CD14-positive monocyte (primary cell): ENCODE measurements around the gene PTGER1. TPM values are rescaled to one million over a fixed set of nuclear protein-coding genes. Genes with fewer than 3 reads are reported as not detected.

Experiments used
- DNase-seq, 3 donors: peaks; one replicate each; pipeline ENCODE4 v3.0.0-alpha.2; 2011 to 2022
- H2AFZ ChIP-seq: 2 replicates; pipeline ENCODE4 v1.6.0; 2012; ENCODE audit warnings: mild to moderate bottlenecking, low read depth, low read length, inconsistent platforms; ENCODE audit not compliant: insufficient read depth, poor library complexity, severe bottlenecking
- H3K27ac ChIP-seq, 2 donors: 1 replicate in 1 of 2; 2 replicates in 1 of 2; pipeline ENCODE4 v1.5.1; 2012 to 2013; ENCODE audit warnings: low read length in 2 of 2, control low read depth in 1 of 2, inconsistent platforms in 1 of 2, low read depth in 1 of 2, mild to moderate bottlenecking in 1 of 2
- H3K27me3 ChIP-seq, 2 donors: one replicate each; pipeline versions ENCODE4 v1.6.0 to v1.6.1; 2011 to 2013; ENCODE audit warnings: low read length in 2 of 2; ENCODE audit not compliant: control insufficient read depth in 2 of 2, insufficient read depth in 2 of 2
- H3K36me3 ChIP-seq, 2 donors: replicated peaks in 1 of 2; 1 replicate in 1 of 2; 2 replicates in 1 of 2; pipeline versions ENCODE4 v1.5.1 to v1.6.1; 2012 to 2013; ENCODE audit warnings: low read length in 2 of 2, control low read depth in 1 of 2, inconsistent platforms in 1 of 2, mild to moderate bottlenecking in 1 of 2; ENCODE audit not compliant: insufficient read depth in 2 of 2, control insufficient read depth in 1 of 2
- H3K4me1 ChIP-seq, 2 donors: 1 replicate in 1 of 2; 2 replicates in 1 of 2; pipeline versions ENCODE4 v1.5.1 to v1.6.1; 2012 to 2013; ENCODE audit warnings: low read length in 2 of 2, control low read depth in 1 of 2, inconsistent platforms in 1 of 2, mild to moderate bottlenecking in 1 of 2, moderate library complexity in 1 of 2; ENCODE audit not compliant: insufficient read depth in 2 of 2, control insufficient read depth in 1 of 2
- H3K4me2 ChIP-seq: replicated peaks from 2 replicates; pipeline ENCODE3; 2012; ENCODE audit warnings: low read length, moderate library complexity, mild to moderate bottlenecking; ENCODE audit not compliant: poor library complexity, severe bottlenecking; ENCODE audit errors: extremely low read depth
- H3K4me3 ChIP-seq, 3 experiments: fragments of 200-600 bp in 1 of 3; sonication (generic) in 1 of 3; replicated peaks in 1 of 3; 1 replicate in 2 of 3; 2 replicates in 1 of 3; pipeline ENCODE4 v1.5.1; 2011 to 2013; ENCODE audit warnings: low read length in 3 of 3, mild to moderate bottlenecking in 3 of 3, control low read depth in 2 of 3, low read depth in 2 of 3, inconsistent platforms in 1 of 3, moderate library complexity in 1 of 3
- H3K79me2 ChIP-seq: 2 replicates; pipeline ENCODE4 v1.6.0; 2012; ENCODE audit warnings: mild to moderate bottlenecking, control low read depth, inconsistent platforms, low read length, moderate library complexity; ENCODE audit not compliant: insufficient read depth
- H3K9ac ChIP-seq: 2 replicates; pipeline ENCODE4 v1.6.0; 2017; ENCODE audit warnings: low read length, mild to moderate bottlenecking; ENCODE audit not compliant: insufficient read depth, poor library complexity, severe bottlenecking
- H3K9me3 ChIP-seq, 2 donors: replicated peaks in 1 of 2; 1 replicate in 1 of 2; 2 replicates in 1 of 2; pipeline versions ENCODE4 v1.5.1 to v1.6.1; 2012 to 2013; ENCODE audit warnings: low read length in 2 of 2, control low read depth in 1 of 2; ENCODE audit not compliant: control insufficient read depth in 1 of 2, insufficient read depth in 1 of 2
- H4K20me1 ChIP-seq: 2 replicates; pipeline ENCODE4 v1.6.0; 2012; ENCODE audit warnings: mild to moderate bottlenecking, low read length, control low read depth, moderate library complexity; ENCODE audit not compliant: insufficient read depth
- H3K27ac Mint-ChIP-seq, 7 donors: one replicate each; pipeline ENCODE4 v1.8.0; 2020; ENCODE audit warnings: mild to moderate bottlenecking in 7 of 7, mixed read lengths in 7 of 7, moderate library complexity in 6 of 7, inconsistent platforms in 2 of 7
- H3K27me3 Mint-ChIP-seq, 3 donors: one replicate each; pipeline ENCODE4 v1.8.0; 2021 to 2022; ENCODE audit warnings: low read depth in 3 of 3, mild to moderate bottlenecking in 3 of 3, mixed read lengths in 3 of 3, moderate library complexity in 3 of 3, inconsistent platforms in 1 of 3
- H3K36me3 Mint-ChIP-seq, 2 donors: one replicate each; pipeline ENCODE4 v1.8.0; 2020; ENCODE audit warnings: mixed read lengths in 2 of 2, inconsistent platforms in 1 of 2, mild to moderate bottlenecking in 1 of 2
- H3K4me1 Mint-ChIP-seq: one replicate; pipeline ENCODE4 v1.8.0; 2020; ENCODE audit warnings: mild to moderate bottlenecking, mixed read lengths
- H3K4me3 Mint-ChIP-seq, 2 donors: one replicate each; pipeline ENCODE4 v1.8.0; 2020; ENCODE audit warnings: mild to moderate bottlenecking in 2 of 2, mixed read lengths in 2 of 2, moderate library complexity in 1 of 2
- H3K9me3 Mint-ChIP-seq, 7 donors: one replicate each; pipeline ENCODE4 v1.8.0; 2020 to 2022; ENCODE audit warnings: mixed read lengths in 7 of 7, mild to moderate bottlenecking in 6 of 7, moderate library complexity in 6 of 7, inconsistent platforms in 2 of 7
- WGBS: methylation state at CpG from one replicate; pipeline ENCODE4 v1.1.5; 2013; ENCODE audit warnings: missing lambda C conversion rate; ENCODE audit not compliant: insufficient coverage; 5-methylcytosine and 5-hydroxymethylcytosine counted together
- intact Hi-C, 2 donors: fragments of 100-400 bp; cut with micrococcal nuclease; formaldehyde crosslinking; loops; one replicate each; pipeline versions ENCODE4 v1.15.0 to v1.15.1; 2023
- polyA plus RNA-seq, 3 donors: library from polyadenylated mRNA; depleted of rRNA in 1 of 3; unstranded in 2 of 3; stranded (reverse) in 1 of 3; fragments of 300-500 nt in 2 of 3; fragments of >200 nt in 1 of 3; fragmentation: Illumina TruSeq in 2 of 3; gene quantifications; 1 replicate in 2 of 3; 2 replicates in 1 of 3; pipeline ENCODE4 v1.2.3, GENCODE V29; 2012 to 2021
- TF ChIP-seq, protein P1 (sequence below): fragments of 200-600 bp; IDR thresholded peaks from one replicate; pipeline ENCODE4 v1.8.0; 2022; ENCODE audit warnings: antibody characterized with exemption, mild to moderate bottlenecking

The PTGER1 gene
- polyA plus RNA-seq, 3 donors: not detected

- H3K79me2 ChIP-seq: peaks cover 12% of the 10 kb centered on the region
- H3K4me1 ChIP-seq: peaks cover 49 to 63% of the 10 kb centered on the region in 2 donors
- peaks cover 23% of the 10 kb centered on the region in 2 donors for H3K36me3 Mint-ChIP-seq
- H3K9me3 Mint-ChIP-seq: no peaks in the 10 kb centered on the region
- H4K20me1 ChIP-seq: peaks cover 22% of the 10 kb centered on the region
- TF ChIP-seq, protein P1, sequence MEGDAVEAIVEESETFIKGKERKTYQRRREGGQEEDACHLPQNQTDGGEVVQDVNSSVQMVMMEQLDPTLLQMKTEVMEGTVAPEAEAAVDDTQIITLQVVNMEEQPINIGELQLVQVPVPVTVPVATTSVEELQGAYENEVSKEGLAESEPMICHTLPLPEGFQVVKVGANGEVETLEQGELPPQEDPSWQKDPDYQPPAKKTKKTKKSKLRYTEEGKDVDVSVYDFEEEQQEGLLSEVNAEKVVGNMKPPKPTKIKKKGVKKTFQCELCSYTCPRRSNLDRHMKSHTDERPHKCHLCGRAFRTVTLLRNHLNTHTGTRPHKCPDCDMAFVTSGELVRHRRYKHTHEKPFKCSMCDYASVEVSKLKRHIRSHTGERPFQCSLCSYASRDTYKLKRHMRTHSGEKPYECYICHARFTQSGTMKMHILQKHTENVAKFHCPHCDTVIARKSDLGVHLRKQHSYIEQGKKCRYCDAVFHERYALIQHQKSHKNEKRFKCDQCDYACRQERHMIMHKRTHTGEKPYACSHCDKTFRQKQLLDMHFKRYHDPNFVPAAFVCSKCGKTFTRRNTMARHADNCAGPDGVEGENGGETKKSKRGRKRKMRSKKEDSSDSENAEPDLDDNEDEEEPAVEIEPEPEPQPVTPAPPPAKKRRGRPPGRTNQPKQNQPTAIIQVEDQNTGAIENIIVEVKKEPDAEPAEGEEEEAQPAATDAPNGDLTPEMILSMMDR: no peak
- no peak overlapping the region for H2AFZ ChIP-seq
- H3K27me3 ChIP-seq: no peaks in the 10 kb centered on the region
- peak; percentile 77 to 92 (median 82) for DNase-seq
- H3K36me3 ChIP-seq: peaks cover 17 to 20% of the 10 kb centered on the region in 2 donors
- 17% methylated on average over 2 of the region's 22 CpGs for WGBS
- peak overlapping the region; percentile 38 for H3K9ac ChIP-seq
- no peaks in the 10 kb centered on the region for H3K9me3 ChIP-seq
- H3K4me3 ChIP-seq: peak overlapping the region in 1 of 3 experiments; percentile 56
- H3K4me1 Mint-ChIP-seq: peaks cover 59% of the 10 kb centered on the region
- peaks cover 0 to 6% (median under 1%) of the 10 kb centered on the region in 3 donors for H3K27me3 Mint-ChIP-seq
- H3K4me3 Mint-ChIP-seq: peak overlapping the region; percentile 58 to 77
- intact Hi-C loops: loop anchor here in 1 of 2 donors (1.0 kb wide), 1 partner anchor 8 kb away; the partner anchor contains the start of gene DNAJB1
- peak overlapping the region; percentile 96 to 99 (median 98) for H3K27ac Mint-ChIP-seq
- peak overlapping the region; percentile 68 to 93 for H3K27ac ChIP-seq
- peak overlapping the region; percentile 59 for H3K4me2 ChIP-seq
Observed at GRCh38 chr19:14510311-14511228, 35.4 kb upstream of the PTGER1 start.

DNA sequence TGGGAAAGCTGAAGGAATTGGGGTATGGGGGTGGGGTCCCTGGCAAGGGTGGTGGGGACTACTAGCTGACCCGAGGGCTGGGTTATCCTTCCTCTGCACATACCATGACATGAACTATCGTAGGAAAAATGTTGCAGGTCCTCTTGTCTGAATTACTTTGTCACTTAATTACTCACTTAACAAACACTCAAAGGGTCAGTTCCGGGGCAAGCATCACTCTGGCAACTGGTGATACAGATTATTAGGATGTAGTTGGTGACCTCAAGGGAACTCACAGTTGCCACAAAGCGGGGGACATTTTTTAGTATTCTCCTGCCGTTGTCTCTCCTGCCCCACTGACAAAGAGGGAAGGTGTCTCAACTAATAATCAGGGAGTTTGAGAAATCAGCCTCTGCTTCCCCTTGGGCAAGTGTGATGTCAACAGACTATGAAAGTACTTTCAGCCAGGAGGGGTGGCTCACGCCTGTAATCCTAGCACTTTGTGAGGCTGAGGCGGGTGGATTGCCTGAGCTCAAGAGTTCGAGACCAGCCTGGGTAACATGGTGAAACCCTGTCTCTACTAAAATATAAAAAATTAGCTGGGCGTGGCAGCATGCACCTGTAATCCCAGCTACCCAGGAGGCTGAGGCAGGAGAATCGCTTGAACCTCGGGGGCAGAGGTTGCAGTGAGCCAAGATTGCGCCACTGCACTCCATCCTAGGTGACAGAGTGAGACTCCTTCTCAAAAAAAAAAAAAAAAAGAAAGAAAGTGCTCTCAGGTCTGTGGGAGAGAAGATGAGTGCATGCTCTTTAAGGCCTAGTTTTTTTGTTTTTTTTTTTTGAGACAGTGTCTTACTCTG lies 32.8 kb upstream of the PTGER1 start:
- no peak overlapping the region for H3K9ac ChIP-seq
- intact Hi-C loops: no loop called here

More for the DNA sequence above, 32.8 kb upstream of the PTGER1 start:
- TF ChIP-seq, protein P1: no peak
- Mint-ChIP-seq H3K4me1 (peaks cover 61% of the 10 kb centered on the region), H3K27me3 (peaks cover 5 to 8% (median 8%) of the 10 kb centered on the region in 3 donors), H3K36me3 (peaks cover 2 to 5% of the 10 kb centered on the region in 2 donors), H3K4me3 (no peak overlapping the region), H3K27ac (peak overlapping the region; percentile 84 to 99 (median 95)), H3K9me3 (no peaks in the 10 kb centered on the region)
- Histone ChIP-seq H3K9me3 (no peaks in the 10 kb centered on the region), H3K4me3 (no peak overlapping the region), H3K79me2 (no peaks in the 10 kb centered on the region), H3K27me3 (no peaks in the 10 kb centered on the region), H3K4me1 (peaks cover 51 to 65% of the 10 kb centered on the region in 2 donors), H3K36me3 (no peaks in the 10 kb centered on the region), H3K4me2 (no peak overlapping the region), H4K20me1 (no peaks in the 10 kb centered on the region), H2AFZ (no peak overlapping the region), H3K27ac (peak overlapping the region; percentile 66 to 67)
- 20% methylated on average over 1 of the region's 12 CpGs for WGBS
- DNase-seq: peak; percentile 83 to 86 (median 84)
